ENCODE results near the gene LRRN3.

- TF ChIP-seq POLR2A (IDR thresholded peaks at IDR 0.05; ENCODE audit: low read depth, low read length) = no peak
- no peak for TF ChIP-seq POLR2AphosphoS5 (IDR thresholded peaks at IDR 0.05; ENCODE audit: low read depth, low read length)
- no peak for TF ChIP-seq PAX5 (IDR thresholded peaks at IDR 0.05; ENCODE audit: insufficient read depth, low read length, severe bottlenecking)
- no peak for TF ChIP-seq TAF1 (IDR thresholded peaks at IDR 0.05; ENCODE audit: low read depth, low read length)
- no peak for TF ChIP-seq SPI1 (IDR thresholded peaks at IDR 0.05; ENCODE audit: low read depth, low read length)
Measured at GRCh38 chr7:111147708-111148533, 57.0 kb downstream of the LRRN3 start.
